Ascending aorta (tissue), 2 donors: ENCODE results near the gene CLDN19. TPM values are rescaled to one million over a fixed set of nuclear protein-coding genes. Genes with fewer than 3 reads are reported as not detected.

ENCODE experiments used
- DNase-seq, 2 donors: peaks; one replicate each; pipeline ENCODE4 v3.0.0-alpha.2; 2019; ENCODE audit warnings: low spot score in 2 of 2
- H3K27ac ChIP-seq, 2 donors: fragments of 200-600 bp; sonication (generic); one replicate each; pipeline ENCODE4 v1.5.1; 2016 to 2017; ENCODE audit warnings: mild to moderate bottlenecking in 1 of 2
- H3K27me3 ChIP-seq: fragments of 200-600 bp; sonication (generic); one replicate; pipeline ENCODE4 v1.5.1; 2017
- H3K36me3 ChIP-seq, 2 donors: fragments of 200-600 bp; sonication (generic); one replicate each; pipeline ENCODE4 v1.5.1; 2016
- H3K4me1 ChIP-seq, 2 donors: fragments of 200-600 bp; sonication (generic); one replicate each; pipeline ENCODE4 v1.5.1; 2016 to 2017; ENCODE audit warnings: mild to moderate bottlenecking in 1 of 2
- H3K4me3 ChIP-seq, 2 donors: fragments of 200-600 bp; sonication (generic); one replicate each; pipeline ENCODE4 v1.5.1; 2016 to 2017; ENCODE audit warnings: mild to moderate bottlenecking in 1 of 2
- H3K9me3 ChIP-seq, 2 donors: fragments of 200-600 bp; sonication (generic); one replicate each; pipeline ENCODE4 v1.5.1; 2016
- intact Hi-C: fragments of 100-400 bp; cut with DNase I; formaldehyde crosslinking; loops from one replicate; pipeline ENCODE4 v1.15.1; 2023
- total RNA-seq: library from RNA; depleted of rRNA; stranded (reverse); fragments of >200 nt; gene quantifications from one replicate; pipeline ENCODE4 v1.1.0, GENCODE V29; 2016
- TF ChIP-seq, protein P1 (sequence below), 3 experiments: fragments of 200-600 bp in 2 of 3; fragments of 450-650 bp in 1 of 3; sonication (generic) in 2 of 3; IDR thresholded peaks; one replicate each; pipeline ENCODE4 v1.5.1; 2016 to 2019; ENCODE audit warnings: antibody characterized with exemption in 3 of 3, mild to moderate bottlenecking in 1 of 3, moderate library complexity in 1 of 3

Gene CLDN19
- total RNA-seq, 1 donor from 2014 or later: not detected

- intact Hi-C loops: no loop called here
- Histone ChIP-seq H3K36me3 (no peaks in the 10 kb centered on the region), H3K4me3 (no peak overlapping the region), H3K27me3 (no peaks in the 10 kb centered on the region), H3K9me3 (no peaks in the 10 kb centered on the region), H3K4me1 (no peaks in the 10 kb centered on the region), H3K27ac (no peak overlapping the region)
- TF ChIP-seq, protein P1, sequence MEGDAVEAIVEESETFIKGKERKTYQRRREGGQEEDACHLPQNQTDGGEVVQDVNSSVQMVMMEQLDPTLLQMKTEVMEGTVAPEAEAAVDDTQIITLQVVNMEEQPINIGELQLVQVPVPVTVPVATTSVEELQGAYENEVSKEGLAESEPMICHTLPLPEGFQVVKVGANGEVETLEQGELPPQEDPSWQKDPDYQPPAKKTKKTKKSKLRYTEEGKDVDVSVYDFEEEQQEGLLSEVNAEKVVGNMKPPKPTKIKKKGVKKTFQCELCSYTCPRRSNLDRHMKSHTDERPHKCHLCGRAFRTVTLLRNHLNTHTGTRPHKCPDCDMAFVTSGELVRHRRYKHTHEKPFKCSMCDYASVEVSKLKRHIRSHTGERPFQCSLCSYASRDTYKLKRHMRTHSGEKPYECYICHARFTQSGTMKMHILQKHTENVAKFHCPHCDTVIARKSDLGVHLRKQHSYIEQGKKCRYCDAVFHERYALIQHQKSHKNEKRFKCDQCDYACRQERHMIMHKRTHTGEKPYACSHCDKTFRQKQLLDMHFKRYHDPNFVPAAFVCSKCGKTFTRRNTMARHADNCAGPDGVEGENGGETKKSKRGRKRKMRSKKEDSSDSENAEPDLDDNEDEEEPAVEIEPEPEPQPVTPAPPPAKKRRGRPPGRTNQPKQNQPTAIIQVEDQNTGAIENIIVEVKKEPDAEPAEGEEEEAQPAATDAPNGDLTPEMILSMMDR (IDR thresholded peaks at IDR 0.05): no peak
- DNase-seq: no peak
Measured at GRCh38 chr1:42737257-42737656, 2.8 kb downstream of the CLDN19 start.

DNA sequence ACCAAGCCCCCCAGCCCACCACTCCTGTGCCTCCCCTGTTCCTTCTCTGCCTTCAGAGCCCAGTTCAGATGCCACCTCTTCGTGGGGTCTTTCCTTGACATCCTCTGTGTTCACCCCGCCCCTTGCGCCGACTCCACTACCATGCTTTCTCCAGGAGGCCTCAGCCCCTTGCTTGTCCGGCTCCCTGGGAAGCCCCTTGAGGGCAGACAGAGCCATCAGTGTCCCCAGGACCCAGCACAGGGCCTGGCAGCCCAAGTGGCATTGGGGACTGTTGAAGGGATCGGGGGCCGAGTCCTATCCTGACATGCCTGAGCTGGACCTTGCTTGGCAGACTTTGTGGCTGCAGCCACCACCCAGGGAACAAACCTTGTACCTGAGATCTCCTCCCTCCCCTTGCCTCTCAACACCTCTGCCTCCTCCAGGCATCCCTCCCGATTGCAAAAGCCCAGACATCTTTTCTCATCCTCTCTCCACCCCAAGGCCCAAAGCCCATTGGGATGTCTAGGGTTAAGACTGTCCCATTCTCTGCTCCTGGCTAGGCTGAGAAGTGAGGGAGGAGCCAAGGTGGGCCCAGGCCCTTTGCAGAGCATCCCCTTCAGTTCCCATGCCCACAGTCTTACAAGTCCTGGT is 3.4 kb downstream of the CLDN19 start:
- Histone ChIP-seq H3K9me3 (no peaks in the 10 kb centered on the region), H3K36me3 (no peaks in the 10 kb centered on the region), H3K27me3 (no peaks in the 10 kb centered on the region), H3K4me1 (no peaks in the 10 kb centered on the region), H3K27ac (no peak overlapping the region), H3K4me3 (no peak overlapping the region)
- DNase-seq: no peak
- TF ChIP-seq, protein P1 (IDR thresholded peaks at IDR 0.05): no peak
- intact Hi-C loops: no loop called here

GRCh38 chr1:42736152-42736551 is 3.9 kb downstream of the CLDN19 start:
- Histone ChIP-seq H3K27ac (no peak overlapping the region), H3K9me3 (no peaks in the 10 kb centered on the region), H3K4me1 (no peaks in the 10 kb centered on the region), H3K36me3 (no peaks in the 10 kb centered on the region), H3K27me3 (no peaks in the 10 kb centered on the region), H3K4me3 (no peak overlapping the region)
- no peak for DNase-seq
- intact Hi-C loops: no loop called here
- TF ChIP-seq, protein P1 (IDR thresholded peaks at IDR 0.05): no peak

- Histone ChIP-seq H3K27me3 (no peaks in the 10 kb centered on the region), H3K4me1 (no peaks in the 10 kb centered on the region), H3K9me3 (no peaks in the 10 kb centered on the region), H3K27ac (no peak overlapping the region), H3K4me3 (no peak overlapping the region), H3K36me3 (no peaks in the 10 kb centered on the region)
- no peak for DNase-seq
- intact Hi-C loops: no loop called here
- TF ChIP-seq, protein P1 (IDR thresholded peaks at IDR 0.05): no peak
Measured at GRCh38 chr1:42735477-42736105, 4.4 kb downstream of the CLDN19 start.

- Histone ChIP-seq H3K9me3 (no peaks in the 10 kb centered on the region), H3K27me3 (no peaks in the 10 kb centered on the region), H3K4me1 (no peaks in the 10 kb centered on the region), H3K27ac (no peak overlapping the region), H3K36me3 (no peaks in the 10 kb centered on the region), H3K4me3 (no peak overlapping the region)
- no peak for DNase-seq
- TF ChIP-seq, protein P1 (IDR thresholded peaks at IDR 0.05): no peak
- intact Hi-C loops: no loop called here
Measured at GRCh38 chr1:42735056-42735455, 5.0 kb downstream of the CLDN19 start.
